ENCODE results near the gene KCNQ1. TPM values are rescaled to one million over a fixed set of nuclear protein-coding genes. Genes with fewer than 3 reads are reported as not detected.

Gene KCNQ1
- total and polyA plus RNA-seq, 2 of the 13 experiments (the other 11 are each of a cell fraction or from before 2014, with no cell fraction given), result 0.02 to 0.08 TPM

DNA sequence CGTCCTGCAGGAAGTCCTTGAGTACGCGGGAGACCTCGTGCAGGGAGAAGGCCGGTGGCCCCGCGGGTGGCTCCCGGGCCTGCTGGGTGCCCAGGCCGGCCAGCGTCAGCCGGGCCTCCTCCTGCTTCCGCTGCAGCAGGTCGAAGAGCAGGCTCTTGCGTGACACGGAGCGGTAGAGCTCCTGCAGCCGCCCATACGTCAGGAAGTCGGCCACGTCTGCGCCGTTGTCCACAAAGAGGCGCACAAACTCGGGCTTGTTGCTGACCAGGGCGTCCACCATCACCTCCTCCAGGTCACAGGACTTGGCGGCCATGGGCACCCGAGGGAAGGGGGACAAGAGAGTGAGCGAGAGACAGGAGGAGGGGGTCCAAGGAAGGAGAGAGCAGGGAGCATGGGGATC, 29.6 kb upstream of the KCNQ1 start:
- H2AFZ ChIP-seq (ENCODE audit: low read length), result no peak overlapping the region
- H3K4me2 ChIP-seq (ENCODE audit: low read depth, low read length), result no peak overlapping the region
- H4K20me1 ChIP-seq (ENCODE audit: insufficient read depth, low read length), result no peaks in the 10 kb centered on the region
- DNase-seq (ENCODE audit: low spot score) (no peak), FAIRE-seq (no peak), ATAC-seq (no peak)
- H3K9ac ChIP-seq (ENCODE audit: insufficient read depth, low read depth, low read length), result no peak overlapping the region
- no peak overlapping the region for H3K27ac ChIP-seq (ENCODE audit: extremely low read length, insufficient read depth, low read length)
- H3K4me3 ChIP-seq (replicated peaks in 1 of 3; ENCODE audit: insufficient read depth in 1 of 3, low read depth in 2 of 3, low read length in 3 of 3), result no peak overlapping the region
- WGBS (ENCODE audit: low lambda C conversion rate), result 62% methylated on average over 8 of the region's 28 CpGs
- H3K4me1 ChIP-seq (ENCODE audit: insufficient read depth, low read length), result peaks cover 35% of the 10 kb centered on the region
- in situ Hi-C loops (cut with HindIII; ENCODE audit: extremely low pct_ligation_motif_present, low pct_unique_long_range_greater_than_20kb) (loop anchor here (5.0 kb wide), 2 partner anchors 103 to 213 kb away; no protein-coding TSS in a partner anchor), intact Hi-C loops (cut with micrococcal nuclease; ENCODE audit: unreplicated experiment) (no loop called here)
- ChIA-PET CTCF (ENCODE audit: low intra/inter-chr PET ratio, low total read pairs) (interaction anchor here (1.1 kb wide), 1 partner anchor 110 kb away, joined by 3 read pairs; no protein-coding TSS in a partner anchor), POLR2A (no interaction called here)
- H3K27me3 ChIP-seq (ENCODE audit: control insufficient read depth in 1 of 2, insufficient read depth in 2 of 2, low read length in 2 of 2), result peaks cover 0 to 1% of the 10 kb centered on the region in 2 experiments; a peak in 1 of 5 replicates
- BruUV-seq (replicated peaks), result no TSS peak
- no peaks in the 10 kb centered on the region for H3K9me3 ChIP-seq (ENCODE audit: low read length)
- H3K36me3 ChIP-seq (replicated peaks in 1 of 2; ENCODE audit: control insufficient read depth in 1 of 2, insufficient read depth in 2 of 2, low read length in 2 of 2), result no peaks in the 10 kb centered on the region
- H3K79me2 ChIP-seq (ENCODE audit: insufficient read depth, low read length), result no peaks in the 10 kb centered on the region
- TF ChIP-seq MTA3 (CRISPR knock-in tag; IDR thresholded peaks at IDR 0.05) (no peak), ZNF510 (CRISPR knock-in tag; IDR thresholded peaks at IDR 0.05; ENCODE audit: low read depth) (no peak), ZBTB42 (CRISPR knock-in tag; IDR thresholded peaks at IDR 0.05) (no peak), ZNF563 (CRISPR knock-in tag; IDR thresholded peaks at IDR 0.05) (no peak), YY1 (IDR thresholded peaks at IDR 0.05; ENCODE audit: insufficient read depth, insufficient replicate concordance, low read depth, low read length) (no peak), ZFX (CRISPR knock-in tag; IDR thresholded peaks at IDR 0.05; ENCODE audit: low read depth) (no peak), FOXP1 (IDR thresholded peaks at IDR 0.05) (no peak), FOXP1 (CRISPR knock-in tag; IDR thresholded peaks at IDR 0.05) (no peak), PRPF4 (IDR thresholded peaks at IDR 0.05; ENCODE audit: low read depth, low read length, poor library complexity, severe bottlenecking) (no peak), NCOA5 (CRISPR knock-in tag; IDR thresholded peaks at IDR 0.05) (no peak), ASH2L (IDR thresholded peaks at IDR 0.05; ENCODE audit: insufficient read length, low read depth, low read length) (no peak)
- TF ChIP-seq, protein P1, sequence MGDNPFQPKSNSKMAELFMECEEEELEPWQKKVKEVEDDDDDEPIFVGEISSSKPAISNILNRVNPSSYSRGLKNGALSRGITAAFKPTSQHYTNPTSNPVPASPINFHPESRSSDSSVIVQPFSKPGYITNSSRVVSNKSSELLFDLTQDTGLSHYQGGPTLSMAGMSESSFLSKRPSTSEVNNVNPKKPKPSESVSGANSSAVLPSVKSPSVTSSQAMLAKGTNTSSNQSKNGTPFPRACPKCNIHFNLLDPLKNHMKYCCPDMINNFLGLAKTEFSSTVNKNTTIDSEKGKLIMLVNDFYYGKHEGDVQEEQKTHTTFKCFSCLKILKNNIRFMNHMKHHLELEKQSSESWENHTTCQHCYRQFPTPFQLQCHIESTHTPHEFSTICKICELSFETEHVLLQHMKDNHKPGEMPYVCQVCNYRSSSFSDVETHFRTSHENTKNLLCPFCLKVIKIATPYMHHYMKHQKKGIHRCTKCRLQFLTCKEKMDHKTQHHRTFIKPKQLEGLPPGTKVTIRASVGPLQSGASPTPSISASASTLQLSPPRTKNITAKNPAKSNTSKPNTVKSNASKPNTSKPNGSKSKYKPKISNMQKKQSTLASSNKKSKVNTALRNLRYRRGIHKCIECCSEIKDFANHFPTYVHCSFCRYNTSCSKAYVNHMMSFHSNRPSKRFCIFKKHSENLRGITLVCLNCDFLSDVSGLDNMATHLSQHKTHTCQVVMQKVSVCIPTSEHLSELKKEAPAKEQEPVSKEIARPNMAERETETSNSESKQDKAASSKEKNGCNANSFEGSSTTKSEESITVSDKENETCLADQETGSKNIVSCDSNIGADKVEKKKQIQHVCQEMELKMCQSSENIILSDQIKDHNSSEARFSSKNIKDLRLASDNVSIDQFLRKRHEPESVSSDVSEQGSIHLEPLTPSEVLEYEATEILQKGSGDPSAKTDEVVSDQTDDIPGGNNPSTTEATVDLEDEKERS (CRISPR knock-in tag; IDR thresholded peaks at IDR 0.05), result no peak
- TF ChIP-seq, protein P2, sequence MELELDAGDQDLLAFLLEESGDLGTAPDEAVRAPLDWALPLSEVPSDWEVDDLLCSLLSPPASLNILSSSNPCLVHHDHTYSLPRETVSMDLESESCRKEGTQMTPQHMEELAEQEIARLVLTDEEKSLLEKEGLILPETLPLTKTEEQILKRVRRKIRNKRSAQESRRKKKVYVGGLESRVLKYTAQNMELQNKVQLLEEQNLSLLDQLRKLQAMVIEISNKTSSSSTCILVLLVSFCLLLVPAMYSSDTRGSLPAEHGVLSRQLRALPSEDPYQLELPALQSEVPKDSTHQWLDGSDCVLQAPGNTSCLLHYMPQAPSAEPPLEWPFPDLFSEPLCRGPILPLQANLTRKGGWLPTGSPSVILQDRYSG (CRISPR knock-in tag; IDR thresholded peaks at IDR 0.05), result no peak
- TF ChIP-seq, protein P3, sequence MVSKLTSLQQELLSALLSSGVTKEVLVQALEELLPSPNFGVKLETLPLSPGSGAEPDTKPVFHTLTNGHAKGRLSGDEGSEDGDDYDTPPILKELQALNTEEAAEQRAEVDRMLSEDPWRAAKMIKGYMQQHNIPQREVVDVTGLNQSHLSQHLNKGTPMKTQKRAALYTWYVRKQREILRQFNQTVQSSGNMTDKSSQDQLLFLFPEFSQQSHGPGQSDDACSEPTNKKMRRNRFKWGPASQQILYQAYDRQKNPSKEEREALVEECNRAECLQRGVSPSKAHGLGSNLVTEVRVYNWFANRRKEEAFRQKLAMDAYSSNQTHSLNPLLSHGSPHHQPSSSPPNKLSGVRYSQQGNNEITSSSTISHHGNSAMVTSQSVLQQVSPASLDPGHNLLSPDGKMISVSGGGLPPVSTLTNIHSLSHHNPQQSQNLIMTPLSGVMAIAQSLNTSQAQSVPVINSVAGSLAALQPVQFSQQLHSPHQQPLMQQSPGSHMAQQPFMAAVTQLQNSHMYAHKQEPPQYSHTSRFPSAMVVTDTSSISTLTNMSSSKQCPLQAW (CRISPR knock-in tag; IDR thresholded peaks at IDR 0.05), result no peak
- TF ChIP-seq, protein P4, sequence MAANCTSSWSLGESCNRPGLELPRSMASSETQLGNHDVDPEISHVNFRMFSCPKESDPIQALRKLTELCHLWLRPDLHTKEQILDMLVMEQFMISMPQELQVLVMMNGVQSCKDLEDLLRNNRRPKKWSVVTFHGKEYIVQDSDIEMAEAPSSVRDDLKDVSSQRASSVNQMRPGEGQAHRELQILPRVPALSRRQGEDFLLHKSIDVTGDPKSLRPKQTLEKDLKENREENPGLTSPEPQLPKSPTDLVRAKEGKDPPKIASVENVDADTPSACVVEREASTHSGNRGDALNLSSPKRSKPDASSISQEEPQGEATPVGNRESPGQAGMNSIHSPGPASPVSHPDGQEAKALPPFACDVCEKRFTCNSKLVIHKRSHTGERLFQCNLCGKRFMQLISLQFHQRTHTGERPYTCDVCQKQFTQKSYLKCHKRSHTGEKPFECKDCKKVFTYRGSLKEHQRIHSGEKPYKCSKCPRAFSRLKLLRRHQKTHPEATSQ (CRISPR knock-in tag; IDR thresholded peaks at IDR 0.05; ENCODE audit: borderline replicate concordance), result no peak

Measured in HepG2 (cell line).